Psoas muscle (tissue), 8 donors: ENCODE results near the gene FAM181A. TPM values are rescaled to one million over a fixed set of nuclear protein-coding genes. Genes with fewer than 3 reads are reported as not detected.

Experiments
- ATAC-seq, 4 donors: fragments of 200-7000 bp; cut with Tn5 transposase; one replicate each; pipeline ENCODE4 v1.9.1; 2020; ENCODE audit warnings: moderate library complexity in 3 of 4, mild to moderate bottlenecking in 2 of 4
- DNase-seq, 2 donors: peaks; one replicate each; pipeline ENCODE4 v3.0.0-alpha.2; 2020
- H3K27ac ChIP-seq: fragments of 200-600 bp; one replicate; pipeline ENCODE4 v1.8.0; 2022
- H3K27me3 ChIP-seq, 3 donors: fragments of 200-600 bp in 1 of 3; one replicate each; pipeline versions ENCODE4 v1.6.1 to v1.8.0; 2013 to 2022; ENCODE audit warnings: low read length in 2 of 3, mild to moderate bottlenecking in 2 of 3, moderate library complexity in 1 of 3; ENCODE audit not compliant: insufficient read depth in 3 of 3
- H3K36me3 ChIP-seq, 2 donors: fragments of 200-600 bp in 1 of 2; one replicate each; pipeline versions ENCODE4 v1.6.1 to v1.8.0; 2013 to 2022; ENCODE audit warnings: low read depth in 1 of 2, mild to moderate bottlenecking in 1 of 2, moderate library complexity in 1 of 2; ENCODE audit not compliant: insufficient read depth in 1 of 2
- H3K4me1 ChIP-seq: fragments of 200-600 bp; one replicate; pipeline ENCODE4 v1.8.0; 2022
- H3K4me3 ChIP-seq: fragments of 200-600 bp; one replicate; pipeline ENCODE4 v1.8.0; 2022; ENCODE audit warnings: mild to moderate bottlenecking
- H3K9me3 ChIP-seq: fragments of 200-600 bp; one replicate; pipeline ENCODE4 v1.8.0; 2022
- CTCF ChIP-seq: fragments of 200-600 bp; IDR thresholded peaks from one replicate; pipeline ENCODE4 v1.8.0; 2022; ENCODE audit warnings: antibody characterized with exemption
- WGBS, 3 donors: extraction: QIAGEN DNeasy Blood & Tissue Kit; methylation state at CpG; one replicate each; pipeline versions ENCODE4 v1.1.6 to v1.1.7; 2013; 5-methylcytosine and 5-hydroxymethylcytosine counted together
- intact Hi-C, 2 donors: fragments of 100-400 bp; cut with DNase I; formaldehyde crosslinking; loops; one replicate each; pipeline versions ENCODE4 v1.11.0 to v1.14.2; 2022
- polyA plus RNA-seq, 3 donors: library from polyadenylated mRNA; stranded (reverse); fragments of 200-250 nt; gene quantifications; one replicate each; pipeline ENCODE4 v1.2.3, GENCODE V29; 2013
- total RNA-seq, 4 donors: library from RNA; stranded (reverse); fragmentation: NEBNext Ultra II Directional in 2 of 4; extraction: Animal tissue kit (Norgen Biotek cat#: 25700) in 2 of 4; gene quantifications; one replicate each; pipeline versions ENCODE4 v1.2.1 to v1.2.4, GENCODE V29; 2021 to 2023
- donor health status: healthy with polysubstance abuse.
- donor health status: DM: no; HTN: no; CAD: no; lungs with moderate emphysema.
- donor health status: Bipolar disorder and iron deficiency.
- donor health status: healthy.
- donor health status: DM: yes; HTN: yes; CAD: no.
- donor health status: DM: no; HTN: no; CAD: no.
- donor health status: DM: no; HTN: no; CAD: no.
- donor health status: DM: yes; HTN: yes; CAD: no.

Gene FAM181A
- total and polyA plus RNA-seq, 7 donors, result 0.14 to 0.32 TPM; not detected in 5

DNA sequence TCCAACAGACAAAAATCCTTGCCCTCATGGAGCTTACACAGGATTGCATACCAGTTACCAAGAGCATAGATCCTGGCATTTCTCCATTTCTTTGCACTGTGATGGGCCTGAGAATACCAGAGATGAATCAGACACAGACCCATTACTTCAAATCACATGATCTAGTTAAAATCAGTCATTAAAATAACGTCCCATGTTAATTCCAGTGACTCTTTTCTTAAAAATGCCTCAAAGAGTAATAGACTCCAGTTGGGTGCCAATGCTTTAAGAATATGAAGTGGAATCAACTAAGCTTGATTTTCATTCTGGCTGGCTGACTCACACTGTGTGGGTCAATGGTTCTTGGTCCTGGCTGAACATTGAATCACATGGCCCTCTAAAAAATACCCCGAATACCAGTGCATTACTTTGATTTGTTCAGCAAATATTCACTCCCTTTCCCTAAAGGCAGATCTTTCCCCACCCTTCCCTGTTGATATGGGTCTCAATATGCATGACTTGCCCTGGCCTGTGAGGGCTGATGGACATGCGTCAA, 38.2 kb downstream of the FAM181A start:
- peaks cover 0 to 72% of the 10 kb centered on the region in 2 donors for H3K36me3 ChIP-seq
- H3K4me1 ChIP-seq, result peaks cover 91% of the 10 kb centered on the region
- no peak for TF ChIP-seq CTCF
- H3K27me3 ChIP-seq, result no peaks in the 10 kb centered on the region
- H3K27ac ChIP-seq, result peak overlapping the region; percentile 98
- ATAC-seq (peak in 3 of 4 donors; percentile 21 to 40 (median 33)), DNase-seq (no peak)
- intact Hi-C loops, result no loop called here
- no peak overlapping the region for H3K4me3 ChIP-seq
- 24 to 44% (median 36%) methylated on average over 3 of the region's 3 CpGs for WGBS, 3 donors
- no peaks in the 10 kb centered on the region for H3K9me3 ChIP-seq

DNA sequence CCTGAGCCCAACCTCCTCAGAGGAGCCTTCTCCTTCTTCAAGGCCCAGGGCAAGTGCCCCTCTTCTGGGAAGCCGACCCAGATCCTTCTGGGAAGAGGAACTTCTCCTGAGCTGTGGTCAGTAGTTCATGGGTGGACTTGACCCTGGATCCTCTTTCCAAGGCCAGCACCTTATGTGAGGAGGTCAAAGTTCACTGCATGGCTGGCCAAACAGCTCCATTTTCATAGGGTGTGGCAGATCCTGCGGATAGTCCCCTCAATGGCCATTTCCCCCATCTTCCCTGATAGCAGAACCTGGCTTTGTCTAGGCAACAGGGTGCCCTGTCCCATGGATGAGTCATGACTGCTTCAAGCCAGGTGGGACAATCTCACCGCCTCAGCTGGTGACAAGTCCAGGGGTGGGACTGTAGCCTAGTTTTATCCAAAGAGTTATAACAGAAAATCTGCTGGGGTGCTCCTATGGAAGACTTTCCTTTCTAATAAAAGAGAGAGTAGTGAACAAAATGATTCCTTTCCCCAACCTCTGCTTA, 38.9 kb downstream of the FAM181A start:
- Histone ChIP-seq H3K9me3 (no peaks in the 10 kb centered on the region), H3K4me3 (no peak overlapping the region), H3K4me1 (peaks cover 91% of the 10 kb centered on the region), H3K27ac (peak overlapping the region; percentile 98), H3K36me3 (peaks cover 0 to 72% of the 10 kb centered on the region in 2 donors), H3K27me3 (no peaks in the 10 kb centered on the region)
- intact Hi-C loops, result no loop called here
- peak in 3 of 4 donors; percentile 35 to 37 (median 35) for ATAC-seq
- no peak for DNase-seq
- 58 to 87% (median 67%) methylated on average over 3 of the region's 3 CpGs for WGBS, 3 donors
- no peak for TF ChIP-seq CTCF

DNA sequence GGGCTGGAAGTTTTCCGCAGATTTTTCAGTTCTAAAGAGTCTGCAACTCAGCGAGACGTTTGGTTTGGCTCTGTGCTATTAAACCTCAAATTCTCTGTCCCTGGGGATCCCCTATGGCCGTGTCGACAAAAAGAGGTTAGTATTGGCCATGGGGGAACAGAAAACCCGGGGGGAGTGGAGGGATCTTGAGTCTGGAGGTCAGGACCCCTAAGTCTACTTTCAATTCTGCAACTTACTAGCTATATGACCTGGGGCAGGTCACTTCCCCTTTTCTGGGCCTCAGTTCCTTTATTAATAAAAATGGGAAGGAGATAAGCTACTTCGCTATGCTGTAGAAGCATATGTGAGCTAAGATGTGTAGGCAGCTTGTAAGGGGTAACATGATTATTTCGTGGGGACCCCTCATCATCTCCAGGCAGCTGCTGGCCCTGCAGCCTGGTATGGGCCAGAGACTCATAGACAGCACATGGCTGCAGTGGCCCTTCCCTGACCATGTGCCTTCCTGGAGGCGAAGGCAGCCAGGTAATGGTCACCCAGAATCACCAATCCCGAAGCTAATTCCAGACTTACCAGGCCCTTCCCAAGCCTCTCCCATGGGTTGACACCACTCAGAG, 40.6 kb downstream of the FAM181A start:
- Histone ChIP-seq H3K4me3 (no peak overlapping the region), H3K9me3 (no peaks in the 10 kb centered on the region), H3K4me1 (peaks cover 82% of the 10 kb centered on the region), H3K27me3 (no peaks in the 10 kb centered on the region), H3K27ac (peak overlapping the region; percentile 98), H3K36me3 (peaks cover 0 to 61% of the 10 kb centered on the region in 2 donors)
- DNase-seq (no peak), ATAC-seq (no peak)
- TF ChIP-seq CTCF, result no peak
- WGBS, 3 donors, result 56 to 66% (median 61%) methylated on average over 10 of the region's 10 CpGs
- intact Hi-C loops, result no loop called here

- Histone ChIP-seq H3K27ac (peak overlapping the region; percentile 98), H3K27me3 (no peaks in the 10 kb centered on the region), H3K9me3 (no peaks in the 10 kb centered on the region), H3K4me3 (no peak overlapping the region), H3K36me3 (peaks cover 0 to 55% of the 10 kb centered on the region in 2 donors), H3K4me1 (peaks cover 67% of the 10 kb centered on the region)
- intact Hi-C loops, result no loop called here
- TF ChIP-seq CTCF, result no peak
- ATAC-seq, result peak; percentile 23 to 52 (median 40)
- 17 to 32% (median 19%) methylated on average over 12 of the region's 12 CpGs for WGBS, 3 donors
- DNase-seq, result peak; percentile 57 to 82
These were observed 42.1 kb downstream of the FAM181A start for GRCh38 chr14:93969082-93969828.
